Measurements from ENCODE around the gene TNNI2.
A peak's percentile ranks its signal among the peaks of the same experiment; 100 is the strongest.
"Not testable (repeated sequence)": the region's sequence is repeated elsewhere in the genome, so short reads cannot be mapped to it uniquely, and the experiment has no call there.

The TNNI2 gene

DNA sequence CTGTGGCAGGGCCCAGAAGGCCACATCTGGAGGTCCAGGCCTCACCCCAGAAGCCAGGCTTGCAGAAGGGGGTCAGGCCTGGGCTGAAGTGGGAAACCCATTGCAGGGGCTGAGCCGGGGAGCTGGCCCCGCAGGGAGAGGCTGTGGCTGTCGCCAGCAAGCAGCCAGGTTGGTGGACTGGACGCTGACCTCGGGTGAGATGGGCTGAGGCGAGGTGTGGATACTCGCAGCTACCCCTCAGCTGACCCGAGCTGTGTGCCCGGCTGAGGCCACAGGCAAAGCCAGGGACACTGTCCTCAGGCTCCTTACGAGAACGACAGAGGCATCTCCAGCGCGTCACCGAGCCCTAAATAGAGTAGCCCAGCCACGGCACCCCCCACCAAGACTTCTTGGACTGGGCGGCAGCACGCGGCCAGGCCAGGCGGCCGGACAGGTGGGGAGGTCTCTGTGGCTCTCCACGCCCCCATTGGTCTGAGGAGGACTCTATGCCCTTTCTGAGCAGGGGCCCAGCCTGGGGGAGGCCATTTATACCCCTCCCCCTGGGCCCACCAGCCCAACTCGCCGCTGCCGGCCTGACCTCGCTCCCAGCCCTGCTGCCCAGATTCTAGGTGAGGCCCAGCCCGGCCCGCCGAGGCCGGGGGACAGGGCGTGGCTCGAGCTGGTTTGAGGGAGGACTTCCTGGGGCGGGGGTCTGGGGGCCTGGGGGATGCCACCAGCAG, at the start of gene TNNI2:
Gene TNNI2 (plus strand): TSS at position 556 of the 719 bp plus-strand sequence. CDS start 716 bp downstream, outside the sequence.
- peaks cover 1 to 11% of the 10 kb centered on the region in 2 donors for H3K27me3 Mint-ChIP-seq
- H3K4me3 Mint-ChIP-seq, result peak within 1 kb of the TSS; percentile 70 to 75
- no peaks in the 10 kb centered on the region for H3K9me3 Mint-ChIP-seq
- ATAC-seq (replicated peaks), result no peak
- H3K36me3 Mint-ChIP-seq, result no peaks in the 10 kb centered on the region
- peaks cover 22 to 41% of the 10 kb centered on the region in 2 donors for H3K4me1 Mint-ChIP-seq
- DNase-seq, result no peak
- peak within 1 kb of the TSS; percentile 95 for H3K27ac Mint-ChIP-seq

GRCh38 chr11:1791912-1792311, 46.9 kb upstream of the TNNI2 start:
- H3K9me3 Mint-ChIP-seq, result no peaks in the 10 kb centered on the region
- no peak overlapping the region for H3K4me3 Mint-ChIP-seq
- ATAC-seq (replicated peaks) (no peak), DNase-seq (no peak)
- H3K4me1 Mint-ChIP-seq, result no peaks in the 10 kb centered on the region
- H3K27me3 Mint-ChIP-seq, result peaks cover 40 to 58% of the 10 kb centered on the region in 2 donors
- peaks cover 0 to 3% of the 10 kb centered on the region in 2 donors for H3K36me3 Mint-ChIP-seq
- no peak overlapping the region for H3K27ac Mint-ChIP-seq

GRCh38 chr11:1792461-1792860, 46.3 kb upstream of the TNNI2 start:
- ATAC-seq (replicated peaks) (no peak), DNase-seq (no peak)
- Mint-ChIP-seq H3K4me3 (no peak overlapping the region), H3K4me1 (no peaks in the 10 kb centered on the region), H3K27ac (no peak overlapping the region), H3K36me3 (peaks cover 0 to 3% of the 10 kb centered on the region in 2 donors), H3K27me3 (peaks cover 46 to 58% of the 10 kb centered on the region in 2 donors), H3K9me3 (no peaks in the 10 kb centered on the region)

DNA sequence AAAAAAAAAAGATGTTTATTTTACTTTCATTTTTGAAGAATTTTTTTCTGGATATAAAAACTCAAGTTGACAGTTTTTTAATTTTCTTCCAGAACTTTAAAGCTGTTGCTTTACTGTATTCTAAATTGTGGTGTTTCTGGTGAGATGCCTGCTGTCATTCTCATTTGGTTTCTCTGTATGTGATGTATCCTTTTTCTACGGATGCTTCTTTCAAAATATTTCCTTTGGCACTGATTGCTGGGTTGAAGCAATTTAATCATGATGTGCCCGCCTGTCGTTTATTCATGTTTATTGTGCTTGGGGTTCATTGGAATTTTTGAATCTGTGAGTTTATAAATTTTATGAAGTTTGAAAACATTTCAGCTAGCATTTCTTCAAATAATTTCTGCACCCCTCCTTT, 45.7 kb upstream of the TNNI2 start:
- Mint-ChIP-seq H3K27me3 (peaks cover 49 to 58% of the 10 kb centered on the region in 2 donors), H3K4me1 (no peaks in the 10 kb centered on the region), H3K36me3 (peaks cover 0 to 3% of the 10 kb centered on the region in 2 donors), H3K9me3 (no peaks in the 10 kb centered on the region), H3K4me3 (no peak overlapping the region), H3K27ac (no peak overlapping the region)
- no peak for DNase-seq
- no peak for ATAC-seq (replicated peaks)

DNA sequence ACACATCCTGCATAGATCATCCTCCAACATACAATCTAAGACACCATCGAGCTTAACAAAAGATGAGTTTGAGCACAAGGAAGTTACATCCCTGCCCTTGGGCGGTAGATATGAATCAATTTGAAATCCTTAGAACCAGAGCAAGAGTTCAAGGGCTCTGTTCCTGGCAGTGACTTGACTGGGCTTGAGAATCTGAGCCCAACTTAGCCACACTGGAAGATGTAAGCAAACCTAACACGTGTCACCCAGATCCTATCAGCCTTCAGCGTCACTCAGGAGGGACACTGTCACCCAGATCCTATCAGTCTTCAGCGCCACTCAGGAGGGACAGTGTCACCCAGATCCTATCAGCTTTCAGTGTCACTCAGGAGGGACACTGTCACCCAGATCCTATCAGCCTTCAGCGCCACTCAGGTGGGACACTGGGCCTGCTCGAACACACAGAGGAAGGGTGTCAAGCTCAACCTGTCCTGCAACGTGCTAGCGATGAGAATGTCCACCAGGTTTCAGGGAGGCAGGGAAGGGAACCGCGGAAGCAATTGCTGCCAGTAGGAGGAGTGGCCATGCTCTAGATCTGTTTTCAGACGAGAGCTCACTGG, 42.3 kb upstream of the TNNI2 start:
- peaks cover 0 to 3% of the 10 kb centered on the region in 2 donors for H3K36me3 Mint-ChIP-seq
- no peak for ATAC-seq (replicated peaks)

DNA sequence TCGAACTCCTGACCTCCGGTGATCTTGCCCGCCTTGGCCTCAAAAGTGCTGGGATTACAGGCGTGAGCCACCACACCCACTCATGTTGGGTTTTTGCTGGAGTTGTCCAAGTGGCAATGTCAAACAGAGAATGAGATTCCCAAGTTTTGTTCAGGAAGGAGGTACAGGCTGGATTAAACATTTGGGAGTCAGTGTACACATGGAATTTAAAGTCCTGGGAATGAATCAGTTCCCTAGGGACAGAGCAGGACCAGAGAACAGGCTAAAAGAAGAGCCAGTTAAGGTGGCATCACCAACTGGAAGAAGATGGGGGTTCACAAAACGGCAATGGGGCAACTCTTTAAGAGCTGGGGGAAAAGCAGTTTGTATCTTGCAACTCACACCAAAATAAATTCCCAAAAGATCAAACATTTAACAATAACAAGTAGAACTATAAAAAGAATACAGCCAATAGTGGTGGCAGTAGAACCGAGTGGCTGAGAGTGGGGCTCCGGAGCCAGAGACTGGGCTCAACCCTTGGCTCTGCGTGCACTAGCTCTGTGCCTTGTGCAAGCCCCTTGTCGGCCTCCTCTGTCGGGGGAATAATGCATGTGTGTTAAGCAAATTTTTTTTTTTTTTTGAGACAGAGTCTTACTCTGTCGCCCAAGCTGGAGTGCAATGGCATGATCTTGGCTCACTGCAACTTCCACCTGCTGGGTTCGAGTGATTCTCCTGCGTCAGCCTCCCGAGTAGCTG, 41.2 kb upstream of the TNNI2 start:
- DNase-seq (no peak), ATAC-seq (replicated peaks) (no peak)
- Mint-ChIP-seq H3K9me3 (no peaks in the 10 kb centered on the region), H3K36me3 (peaks cover 0 to 1% of the 10 kb centered on the region in 2 donors), H3K4me3 (no peak overlapping the region), H3K27ac (no peak overlapping the region), H3K27me3 (peaks cover 45 to 70% of the 10 kb centered on the region in 2 donors), H3K4me1 (no peaks in the 10 kb centered on the region)

More for the DNA sequence above, 42.3 kb upstream of the TNNI2 start:
- H3K27me3 Mint-ChIP-seq, result peaks cover 48 to 65% of the 10 kb centered on the region in 2 donors
- no peaks in the 10 kb centered on the region for H3K4me1 Mint-ChIP-seq
- no peak overlapping the region for H3K27ac Mint-ChIP-seq
- no peaks in the 10 kb centered on the region for H3K9me3 Mint-ChIP-seq
- no peak overlapping the region for H3K4me3 Mint-ChIP-seq
- DNase-seq, result no peak

GRCh38 chr11:1803246-1803645, 35.5 kb upstream of the TNNI2 start:
- Mint-ChIP-seq H3K4me3 (no peak overlapping the region), H3K27me3 (peaks cover 28 to 65% of the 10 kb centered on the region in 2 donors), H3K4me1 (no peaks in the 10 kb centered on the region), H3K9me3 (no peaks in the 10 kb centered on the region), H3K27ac (no peak overlapping the region), H3K36me3 (no peaks in the 10 kb centered on the region)
- DNase-seq (no peak), ATAC-seq (replicated peaks) (no peak)

DNA sequence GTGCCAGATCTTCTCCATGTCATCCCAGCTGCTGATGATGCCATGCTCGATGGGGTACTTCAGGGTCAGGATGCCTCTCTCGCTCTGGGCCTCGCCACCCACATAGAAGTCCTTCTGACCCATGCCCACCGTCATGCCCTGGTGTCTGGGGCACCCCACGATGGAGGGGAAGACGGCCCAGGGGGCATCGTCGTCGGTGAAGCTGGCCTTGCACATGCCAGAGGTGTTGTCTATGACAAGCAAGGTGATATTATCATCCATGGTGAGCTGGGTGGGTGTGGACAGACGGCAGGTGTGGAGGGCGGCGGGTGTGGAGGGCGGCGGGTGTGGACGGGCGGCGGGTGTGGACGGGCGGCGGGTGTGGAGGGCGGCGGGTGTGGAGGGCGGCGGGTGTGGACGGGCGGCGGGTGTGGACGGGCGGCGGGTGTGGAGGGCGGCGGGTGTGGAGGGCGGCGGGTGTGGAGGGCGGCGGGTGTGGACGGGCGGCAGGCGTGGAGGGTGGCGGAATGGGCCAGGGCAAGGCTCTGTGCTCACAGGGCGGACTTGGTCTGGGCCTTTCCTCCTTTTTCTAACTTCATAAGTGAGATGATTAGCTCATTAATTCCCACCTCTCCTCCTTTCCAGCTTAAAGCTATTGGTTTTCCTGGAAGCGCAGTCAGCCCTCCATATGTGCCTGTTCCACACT, 34.8 kb upstream of the TNNI2 start:
- H3K27me3 Mint-ChIP-seq, result peaks cover 32 to 59% of the 10 kb centered on the region in 2 donors
- H3K27ac Mint-ChIP-seq; H3K4me3 Mint-ChIP-seq; ATAC-seq (replicated peaks); H3K9me3 Mint-ChIP-seq; DNase-seq; H3K4me1 Mint-ChIP-seq; H3K36me3 Mint-ChIP-seq: not testable (repeated sequence)

DNA sequence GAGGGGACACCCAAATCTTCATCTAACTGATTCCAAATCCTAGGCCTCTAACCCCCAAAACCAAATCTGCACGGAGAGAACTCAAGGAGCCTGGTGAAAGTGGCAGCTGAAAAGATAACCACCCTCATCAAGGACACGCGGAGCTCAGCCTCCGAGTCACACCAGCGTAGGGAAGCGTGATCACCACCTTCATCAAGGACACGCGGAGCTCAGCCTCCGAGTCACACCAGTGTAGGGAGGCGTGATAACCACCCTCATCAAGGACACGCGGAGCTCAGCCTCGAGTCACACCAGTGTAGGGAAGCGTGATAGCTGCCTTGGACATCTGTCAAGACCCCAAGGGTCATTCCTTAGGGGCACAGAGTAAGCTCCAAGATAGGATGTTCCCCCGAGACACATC, 33.3 kb upstream of the TNNI2 start:
- DNase-seq, result no peak
- Mint-ChIP-seq H3K27ac (no peak overlapping the region), H3K4me1 (no peaks in the 10 kb centered on the region), H3K4me3 (no peak overlapping the region), H3K36me3 (no peaks in the 10 kb centered on the region), H3K27me3 (peaks cover 38 to 65% of the 10 kb centered on the region in 2 donors), H3K9me3 (no peaks in the 10 kb centered on the region)
- ATAC-seq (replicated peaks), result no peak

GRCh38 chr11:1807264-1807995, 31.4 kb upstream of the TNNI2 start:
- Mint-ChIP-seq H3K36me3 (no peaks in the 10 kb centered on the region), H3K27ac (no peak overlapping the region), H3K4me3 (no peak overlapping the region), H3K9me3 (no peaks in the 10 kb centered on the region), H3K27me3 (peaks cover 30 to 60% of the 10 kb centered on the region in 2 donors), H3K4me1 (no peaks in the 10 kb centered on the region)
- no peak for DNase-seq
- ATAC-seq (replicated peaks), result no peak

DNA sequence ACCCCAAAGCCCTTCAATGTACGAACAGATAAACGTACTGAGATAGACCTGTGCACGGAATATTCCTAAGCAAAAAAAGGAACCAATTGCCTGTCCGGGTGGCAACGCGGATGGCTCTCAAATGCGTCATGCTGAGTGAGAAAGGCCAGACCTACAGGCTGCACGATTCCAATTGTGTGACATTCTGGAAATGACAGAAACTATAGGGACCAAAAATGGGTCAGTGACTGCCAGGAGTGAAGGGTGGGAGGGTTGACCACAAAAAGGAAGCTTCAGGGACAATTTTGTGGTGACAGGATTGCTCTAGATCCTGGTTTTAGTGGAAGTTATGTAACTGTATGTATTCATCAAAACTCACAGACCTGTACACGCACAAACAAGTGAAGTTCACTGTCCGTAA, 28.0 kb upstream of the TNNI2 start:
- H3K27me3 Mint-ChIP-seq, result peaks cover 34 to 45% of the 10 kb centered on the region in 2 donors
- no peaks in the 10 kb centered on the region for H3K4me1 Mint-ChIP-seq
- no peaks in the 10 kb centered on the region for H3K9me3 Mint-ChIP-seq
- no peak for ATAC-seq (replicated peaks)
- no peak overlapping the region for H3K27ac Mint-ChIP-seq
- DNase-seq, result no peak
- H3K36me3 Mint-ChIP-seq, result no peaks in the 10 kb centered on the region
- no peak overlapping the region for H3K4me3 Mint-ChIP-seq

DNA sequence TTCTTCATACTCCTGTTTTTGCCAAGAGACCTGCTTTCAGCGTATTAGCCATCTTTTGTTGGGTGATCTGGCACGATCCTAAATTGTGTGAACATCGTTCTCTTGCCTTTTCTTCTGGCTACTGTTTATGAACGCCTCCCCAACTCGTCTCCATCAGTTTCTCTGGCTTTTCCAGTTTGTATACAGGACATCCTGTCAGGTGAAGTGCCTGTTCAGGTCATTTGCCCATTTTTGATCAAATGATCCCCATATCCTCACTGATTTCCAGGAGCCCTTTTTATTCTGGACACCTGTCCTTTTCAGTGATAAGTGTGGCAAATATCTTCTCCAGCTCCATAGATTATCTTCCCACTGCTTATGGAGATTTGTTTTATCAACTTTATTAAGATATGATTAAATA, 26.5 kb upstream of the TNNI2 start:
- no peak for DNase-seq
- no peak overlapping the region for H3K4me3 Mint-ChIP-seq
- H3K27me3 Mint-ChIP-seq, result peaks cover 34 to 43% of the 10 kb centered on the region in 2 donors

GRCh38 chr11:1812801-1813200, 26.0 kb upstream of the TNNI2 start:
- no peak for ATAC-seq (replicated peaks)
- Mint-ChIP-seq H3K4me1 (no peaks in the 10 kb centered on the region), H3K27me3 (peaks cover 28 to 38% of the 10 kb centered on the region in 2 donors), H3K36me3 (no peaks in the 10 kb centered on the region), H3K9me3 (no peaks in the 10 kb centered on the region), H3K27ac (no peak overlapping the region), H3K4me3 (no peak overlapping the region)
- no peak for DNase-seq

More for the DNA sequence above, 26.5 kb upstream of the TNNI2 start:
- no peaks in the 10 kb centered on the region for H3K36me3 Mint-ChIP-seq
- H3K9me3 Mint-ChIP-seq, result no peaks in the 10 kb centered on the region
- no peak overlapping the region for H3K27ac Mint-ChIP-seq
- no peak for ATAC-seq (replicated peaks)
- H3K4me1 Mint-ChIP-seq, result no peaks in the 10 kb centered on the region

- peaks cover 25 to 33% of the 10 kb centered on the region in 2 donors for H3K27me3 Mint-ChIP-seq
- DNase-seq; H3K27ac Mint-ChIP-seq; H3K4me1 Mint-ChIP-seq; H3K4me3 Mint-ChIP-seq; H3K36me3 Mint-ChIP-seq; ATAC-seq (replicated peaks); H3K9me3 Mint-ChIP-seq: not testable (repeated sequence)
These were observed 25.4 kb upstream of the TNNI2 start for GRCh38 chr11:1813356-1813755.

Measured in stimulated activated naive B cell treated with anti-CD40 and anti-IgM and Interleukin-4, amounts not matched to agents 10 μg/mL and 1 μg/mL and 100 μg/mL, for 72 hours (primary cell).